PC-9 (cell line): ENCODE data around the gene FAM168A.

Experiments
- CTCF ChIP-seq: fragments of 200-600 bp; sonication (generic); conservative IDR thresholded peaks from 2 replicates; pipeline ENCODE4 v1.6.1; 2017; ENCODE audit warnings: mixed run types, antibody characterized with exemption, mild to moderate bottlenecking, moderate library complexity
- EZH2 ChIP-seq: fragments of 200-600 bp; sonication (generic); IDR thresholded peaks from 2 replicates; pipeline ENCODE4 v1.8.0; 2017; ENCODE audit warnings: antibody characterized with exemption, low read depth

GRCh38 chr11:73637012-73637411 is 39.1 kb upstream of the FAM168A start:
- TF ChIP-seq CTCF: no peak
- no peak for TF ChIP-seq EZH2
